Skin epidermis (tissue), 12 donors: ENCODE results near the gene AKNA.

Source experiments
- H3K27ac ChIP-seq, 21 experiments: fragments of 200-600 bp; sonication (generic) in 11 of 21; one replicate each; pipeline ENCODE4 v1.5.0; 2020; ENCODE audit warnings: mild to moderate bottlenecking in 3 of 21, inconsistent platforms in 2 of 21, moderate library complexity in 2 of 21
- H3K4me3 ChIP-seq, 7 experiments: fragments of 200-600 bp; sonication (generic) in 2 of 7; one replicate each; pipeline ENCODE4 v1.5.0; 2020; ENCODE audit warnings: inconsistent platforms in 2 of 7, mild to moderate bottlenecking in 2 of 7, moderate library complexity in 1 of 7

Gene AKNA

DNA sequence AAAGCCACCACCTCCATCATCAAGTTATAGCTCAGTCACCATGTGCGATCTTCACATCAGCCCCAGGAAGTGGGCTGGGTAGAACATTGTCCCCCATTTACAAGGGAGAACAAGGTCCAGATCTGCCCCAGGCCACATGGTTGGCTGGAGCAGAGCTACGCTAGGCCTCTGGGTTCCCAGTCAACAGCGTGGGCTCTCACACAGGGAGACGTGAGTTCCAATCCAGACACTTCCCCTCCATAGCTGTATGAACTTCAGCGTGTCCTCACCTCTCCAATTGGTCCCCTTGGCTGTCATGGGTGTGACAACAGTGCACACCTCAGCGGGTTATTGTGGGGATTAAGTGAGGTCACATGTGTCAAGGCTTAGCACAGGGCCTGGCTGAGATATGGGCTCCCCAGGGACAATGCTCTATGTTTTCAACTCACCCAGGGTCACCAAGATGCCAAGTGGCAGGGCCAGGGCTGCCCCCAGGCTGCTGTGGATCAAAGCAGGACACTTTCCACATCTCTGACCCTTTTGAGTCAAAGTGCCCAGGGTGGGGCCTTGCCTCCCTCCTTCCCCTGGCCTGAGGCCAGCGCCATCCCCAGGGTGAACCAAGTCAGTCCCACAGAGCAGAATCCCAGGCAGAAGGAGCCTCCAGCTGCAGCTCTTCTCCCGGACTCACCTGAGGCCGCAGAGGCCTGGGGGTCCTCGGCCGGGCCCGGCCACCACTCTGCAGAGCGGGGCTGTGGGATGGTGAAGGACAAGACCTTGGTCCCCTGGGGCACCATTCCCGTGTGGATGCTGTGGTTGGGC lies 19.8 kb downstream of the AKNA start:
- no peak overlapping the region for H3K4me3 ChIP-seq
- peak overlapping the region in 20 of 21 experiments; percentile 15 to 87 (median 66) for H3K27ac ChIP-seq

DNA sequence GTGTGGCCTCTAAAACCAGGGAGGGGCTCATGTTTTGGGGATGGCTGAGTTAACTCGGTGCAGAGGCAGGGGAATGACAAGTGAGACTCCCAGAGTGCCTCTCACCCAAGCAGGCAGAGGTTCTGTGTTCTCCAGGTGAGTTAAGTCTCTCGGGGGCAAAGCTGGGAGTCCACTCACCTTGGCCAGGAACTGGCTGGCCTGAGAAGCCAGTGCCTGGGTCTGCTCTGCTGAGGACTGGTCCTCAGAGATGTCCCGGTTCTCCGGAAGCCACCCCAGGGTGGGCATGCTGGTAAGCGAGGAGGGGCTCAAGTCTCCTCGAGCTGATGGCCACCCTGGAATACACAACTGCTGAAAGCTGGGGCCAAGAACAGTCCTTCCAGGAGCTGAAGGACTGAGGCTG lies 20.4 kb downstream of the AKNA start:
- H3K4me3 ChIP-seq = no peak overlapping the region

DNA sequence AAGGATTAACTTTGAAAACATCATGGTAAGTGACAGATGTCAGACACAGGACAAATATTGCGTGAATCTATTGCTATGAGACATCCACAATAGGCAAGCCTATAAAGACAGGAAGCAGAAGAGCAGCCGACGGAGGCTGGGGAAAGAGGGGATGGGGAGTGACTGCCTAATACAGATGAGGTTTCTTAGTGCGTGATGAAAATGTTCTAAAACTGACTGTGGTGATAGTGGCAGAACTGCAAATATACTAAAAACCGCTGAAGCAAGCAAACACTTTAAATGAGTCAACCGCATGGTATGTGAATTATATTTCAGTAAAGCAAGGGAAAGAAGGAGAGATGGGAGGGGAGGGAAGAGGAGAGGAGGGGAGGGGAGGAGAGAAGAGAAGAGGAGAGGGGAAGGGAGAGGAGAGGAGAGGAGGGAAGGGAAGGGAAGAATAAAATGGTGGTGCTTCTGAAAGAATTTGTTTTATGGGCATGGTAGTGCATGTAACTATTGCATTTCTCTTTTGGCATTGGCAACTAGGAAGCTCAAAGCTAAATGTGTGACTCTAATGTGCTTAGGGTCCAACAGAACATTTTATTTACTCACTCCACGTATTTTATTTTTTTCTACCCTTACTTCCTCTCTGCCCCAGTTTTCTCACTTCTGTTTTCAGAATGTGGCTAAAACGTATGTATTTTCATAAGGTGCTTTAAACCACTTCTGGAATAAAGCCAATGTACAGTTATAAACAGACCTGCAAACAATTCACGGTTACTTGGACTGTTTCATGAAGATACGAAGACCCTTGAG lies 21.3 kb downstream of the AKNA start:
- no peak overlapping the region for H3K4me3 ChIP-seq
- H3K27ac ChIP-seq = peak overlapping the region in 17 of 21 experiments; percentile 3 to 87 (median 70)

More for the DNA sequence above, 20.4 kb downstream of the AKNA start:
- H3K27ac ChIP-seq = peak overlapping the region in 19 of 21 experiments; percentile 47 to 87 (median 68)

- Histone ChIP-seq H3K27ac (peak overlapping the region in 4 of 21 experiments; percentile 26 to 87 (median 58)), H3K4me3 (no peak overlapping the region)
These were observed 22.6 kb downstream of the AKNA start for GRCh38 chr9:114365194-114365593.

GRCh38 chr9:114364134-114365041 lies 23.4 kb downstream of the AKNA start:
- no peak overlapping the region for H3K4me3 ChIP-seq
- H3K27ac ChIP-seq = peak overlapping the region in 13 of 21 experiments; percentile 16 to 87 (median 31)

- Histone ChIP-seq H3K27ac (peak overlapping the region in 11 of 21 experiments; percentile 1 to 87 (median 26)), H3K4me3 (no peak overlapping the region)
These were observed 24.4 kb downstream of the AKNA start for GRCh38 chr9:114363424-114363823.

DNA sequence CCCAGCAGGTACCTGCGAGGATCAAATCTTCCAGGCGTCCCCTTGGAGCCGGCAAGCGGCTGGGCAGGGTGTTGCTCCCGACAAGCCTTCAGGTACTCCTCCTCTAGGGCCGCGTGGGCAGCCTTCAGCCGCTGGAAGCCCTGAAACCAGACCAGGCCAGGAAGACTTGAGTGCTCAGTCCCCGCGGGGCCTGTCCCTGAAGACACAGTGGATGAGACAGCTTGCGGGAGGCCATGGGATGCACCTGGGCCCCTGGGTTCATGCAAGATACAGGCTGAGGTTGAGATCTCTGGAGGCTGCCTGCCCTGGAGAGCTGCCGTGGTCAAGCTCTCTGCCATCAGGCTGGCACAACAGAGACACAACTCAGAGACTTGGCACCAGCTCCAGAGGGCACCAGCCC lies 25.4 kb downstream of the AKNA start:
- H3K4me3 ChIP-seq = no peak overlapping the region
- peak overlapping the region in 3 of 21 experiments; percentile 5 to 50 (median 8) for H3K27ac ChIP-seq

DNA sequence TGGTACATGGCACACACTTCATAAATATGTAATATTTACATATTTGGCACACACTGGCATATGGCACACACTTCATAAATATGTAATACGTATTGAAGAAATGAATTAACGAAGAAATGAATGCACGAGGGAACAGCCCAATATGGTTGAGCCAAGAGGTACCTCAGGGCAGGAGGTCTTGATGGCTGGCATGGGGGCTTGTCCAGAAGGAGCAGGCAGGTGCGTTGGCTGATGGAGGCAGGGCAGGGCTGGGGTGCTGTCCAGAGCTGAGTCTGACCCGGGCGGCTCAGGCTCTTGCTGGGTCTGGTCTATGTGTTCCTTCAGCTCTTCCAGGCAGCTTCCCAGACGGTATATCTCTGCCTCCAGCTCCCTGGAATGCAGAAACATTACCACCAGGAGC lies 26.2 kb downstream of the AKNA start:
- Histone ChIP-seq H3K4me3 (no peak overlapping the region), H3K27ac (no peak overlapping the region)

DNA sequence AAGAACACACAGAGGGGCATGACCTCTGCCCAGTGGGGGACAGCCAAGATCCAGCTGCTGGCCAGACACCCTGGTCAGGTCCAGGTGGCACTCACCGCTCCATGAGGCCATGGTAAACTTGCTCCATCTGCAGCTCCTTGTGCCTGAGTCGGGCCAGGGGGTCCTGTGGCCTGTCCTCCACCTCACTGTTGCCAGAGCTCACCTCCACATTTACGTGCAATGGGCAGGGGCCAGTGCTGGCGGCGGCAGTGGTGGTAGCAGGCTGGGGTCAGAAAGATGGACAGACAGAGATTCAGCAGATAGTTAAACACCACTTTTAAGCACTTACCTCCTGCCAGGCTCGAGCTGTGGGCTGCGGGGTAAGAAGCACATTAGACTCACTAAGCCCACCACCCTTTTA lies 28.0 kb downstream of the AKNA start:
- H3K27ac ChIP-seq = no peak overlapping the region

DNA sequence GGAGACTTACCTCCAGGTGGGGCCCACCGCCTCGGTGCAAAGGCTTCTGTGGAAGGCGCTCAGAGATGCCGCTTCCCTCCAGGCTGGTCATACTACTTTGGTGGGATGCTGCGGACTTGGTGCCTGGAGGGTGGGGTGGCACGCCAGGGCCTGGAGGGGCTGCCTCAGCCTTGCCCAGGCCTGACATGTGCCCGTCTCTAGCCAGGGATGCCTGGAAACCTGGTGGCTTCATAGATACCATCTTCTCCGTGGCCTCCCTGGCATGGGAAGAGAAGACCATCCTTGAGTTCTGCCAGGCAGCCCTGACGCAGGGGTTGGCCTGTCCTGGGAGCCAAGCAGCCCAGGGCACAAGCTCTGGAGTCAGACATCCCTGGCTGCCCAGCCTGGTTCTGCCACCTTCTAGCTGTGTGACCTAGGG lies 29.9 kb downstream of the AKNA start:
- H3K4me3 ChIP-seq = no peak overlapping the region
- H3K27ac ChIP-seq = peak overlapping the region in 1 of 21 experiments; percentile 28

More for the DNA sequence above, 28.0 kb downstream of the AKNA start:
- no peak overlapping the region for H3K4me3 ChIP-seq

GRCh38 chr9:114357360-114357759 lies 30.4 kb downstream of the AKNA start:
- Histone ChIP-seq H3K4me3 (no peak overlapping the region), H3K27ac (no peak overlapping the region)

GRCh38 chr9:114356792-114357191 lies 31.0 kb downstream of the AKNA start:
- H3K27ac ChIP-seq = no peak overlapping the region

DNA sequence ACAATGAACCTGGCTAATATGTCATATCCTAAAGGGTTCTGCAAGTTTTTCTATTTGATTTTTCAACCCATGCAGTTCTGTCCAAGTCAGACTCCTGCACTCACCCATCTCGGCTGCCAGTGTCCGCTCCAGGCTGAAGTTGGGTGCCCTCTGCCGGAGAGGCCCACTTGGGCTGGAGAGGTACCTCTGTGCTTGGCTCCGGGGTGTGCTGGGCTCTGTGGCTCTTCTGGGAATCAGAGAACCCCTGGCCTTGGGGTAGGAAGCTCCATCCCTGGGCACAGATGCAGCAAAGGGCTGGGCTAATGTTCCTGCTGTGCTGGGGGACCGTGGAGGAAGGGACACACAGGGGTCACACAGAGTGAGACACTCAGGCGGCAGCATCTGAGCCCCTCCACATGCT lies 32.0 kb downstream of the AKNA start:
- no peak overlapping the region for H3K27ac ChIP-seq

More at GRCh38 chr9:114356792-114357191, 31.0 kb downstream of the AKNA start:
- no peak overlapping the region for H3K4me3 ChIP-seq

DNA sequence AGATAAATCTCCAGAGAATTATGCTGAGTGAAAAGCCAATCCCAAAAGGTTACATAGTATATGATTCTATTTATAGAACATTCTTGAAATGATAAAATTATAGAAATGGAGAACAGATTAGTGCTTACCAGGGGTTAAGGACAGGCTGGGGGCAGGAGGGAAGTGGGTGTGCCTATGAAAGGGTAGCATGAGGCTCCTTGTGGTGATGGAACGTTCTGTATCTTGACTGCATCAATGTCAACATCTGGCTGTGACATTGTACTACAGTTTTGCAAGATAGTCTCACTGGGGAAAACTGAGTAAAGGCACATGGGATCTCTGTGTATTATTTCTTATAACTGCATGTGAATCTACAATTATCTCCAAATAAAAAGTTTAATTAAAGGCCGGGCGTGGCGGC lies 35.9 kb downstream of the AKNA start:
- Histone ChIP-seq H3K4me3 (no peak overlapping the region), H3K27ac (no peak overlapping the region)

More for the DNA sequence above, 32.0 kb downstream of the AKNA start:
- H3K4me3 ChIP-seq = no peak overlapping the region

GRCh38 chr9:114350636-114351401 lies 37.0 kb downstream of the AKNA start:
- H3K27ac ChIP-seq = peak overlapping the region in 1 of 21 experiments; percentile 56

GRCh38 chr9:114349713-114350480 lies 37.9 kb downstream of the AKNA start:
- H3K27ac ChIP-seq = peak overlapping the region in 7 of 21 experiments; percentile 0 to 56 (median 38)

More at GRCh38 chr9:114350636-114351401, 37.0 kb downstream of the AKNA start:
- H3K4me3 ChIP-seq = no peak overlapping the region

GRCh38 chr9:114348906-114349482 lies 38.8 kb downstream of the AKNA start:
- H3K4me3 ChIP-seq = no peak overlapping the region
- peak overlapping the region in 8 of 21 experiments; percentile 12 to 74 (median 50) for H3K27ac ChIP-seq

More at GRCh38 chr9:114349713-114350480, 37.9 kb downstream of the AKNA start:
- H3K4me3 ChIP-seq = no peak overlapping the region
